ENCODE data around the gene TLCD2. TPM values are rescaled to one million over a fixed set of nuclear protein-coding genes. Genes with fewer than 3 reads are reported as not detected.
A peak's percentile ranks its signal among the peaks of the same experiment; 100 is the strongest.

Gene TLCD2
- total RNA-seq, 1 experiment from 2014 or later = 1.5 TPM

DNA sequence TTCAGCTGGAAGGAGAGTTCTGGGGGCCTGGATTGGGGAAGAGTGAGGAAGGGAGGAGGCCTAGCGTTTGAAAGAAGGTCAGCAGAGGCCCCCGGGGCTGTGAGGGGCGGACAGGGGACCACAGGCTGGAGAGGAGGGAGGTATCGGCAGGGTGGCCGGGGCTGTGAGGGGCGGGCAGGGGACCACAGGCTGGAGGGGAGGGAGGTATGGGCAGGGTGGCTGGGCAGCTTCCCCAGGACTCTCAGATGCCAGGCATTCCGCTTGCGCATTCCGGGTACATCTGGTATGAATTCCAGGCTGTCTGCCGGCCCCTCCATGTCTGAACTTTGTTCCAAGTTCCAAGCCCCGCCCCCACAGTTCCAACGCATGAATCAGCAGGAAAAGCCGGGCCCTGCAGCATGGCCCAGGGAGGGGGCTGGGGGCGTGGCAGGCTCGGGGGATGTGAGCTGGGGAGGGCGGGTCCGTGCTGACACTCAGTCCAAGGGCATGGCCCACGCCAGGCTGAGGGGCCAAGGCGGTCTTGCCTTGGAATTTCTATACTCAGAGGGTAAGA is 4.3 kb upstream of the TLCD2 start:
- H3K79me1 ChIP-seq (ENCODE audit: insufficient read depth, low read depth, low read length, poor library complexity, severe bottlenecking) = no peaks in the 10 kb centered on the region
- peaks cover 2% of the 10 kb centered on the region; the same call in 1 of the 2 replicates for H3K4me1 ChIP-seq (ENCODE audit: insufficient read depth, low read length)
- H4K5ac ChIP-seq (ENCODE audit: insufficient read length, low read depth, low read length) = no peak overlapping the region
- H2BK5ac ChIP-seq (ENCODE audit: insufficient read length, low read length) = no peak overlapping the region
- Mint-ChIP-seq H3K4me3 (peak overlapping the region; percentile 88 to 94), H3K36me3 (ENCODE audit: insufficient read depth in 1 of 3, low read depth in 3 of 3) (peaks cover 0 to 13% (median 2%) of the 10 kb centered on the region in 3 experiments; a peak in 3 of 7 replicates), H3K27me3 (ENCODE audit: low read depth) (no peaks in the 10 kb centered on the region; the same call in 1 of the 2 replicates), H3K9me3 (no peaks in the 10 kb centered on the region; a peak in 1 of 5 replicates), H3K4me1 (peaks cover 37 to 40% of the 10 kb centered on the region in 2 experiments), H3K27ac (peak overlapping the region; percentile 64 to 92 (median 72); a peak in 5 of 7 replicates)
- H3K4ac ChIP-seq (ENCODE audit: low read depth, low read length) = no peak overlapping the region
- H2BK12ac ChIP-seq (ENCODE audit: insufficient read length, low read depth, low read length) = no peak overlapping the region
- H3K27ac ChIP-seq (ENCODE audit: insufficient read length, low read depth, low read length) = no peak overlapping the region
- peaks cover 35% of the 10 kb centered on the region for H3K23me2 ChIP-seq (ENCODE audit: insufficient read length, low read depth, low read length, poor library complexity, severe bottlenecking)
- H4K20me1 ChIP-seq (ENCODE audit: control insufficient read depth, insufficient read depth, insufficient read length) = no peaks in the 10 kb centered on the region
- H4K8ac ChIP-seq (replicated peaks; ENCODE audit: insufficient read length, low read depth, low read length) = no peak overlapping the region
- H2BK20ac ChIP-seq (ENCODE audit: low read depth, low read length, poor library complexity, severe bottlenecking) = no peak overlapping the region
- peak overlapping the region; percentile 65 for H3K4me2 ChIP-seq (ENCODE audit: insufficient read depth, insufficient read length, low read length)
- H2AFZ ChIP-seq (ENCODE audit: low read length) = no peak overlapping the region
- H4K91ac ChIP-seq (ENCODE audit: insufficient read length, low read depth, low read length) = no peak overlapping the region
- no peak overlapping the region for H3K56ac ChIP-seq (ENCODE audit: insufficient read length, low read depth, low read length)
- peak; percentile 98 for DNase-seq
- no peak overlapping the region for H3K18ac ChIP-seq (ENCODE audit: insufficient read length, low read depth, low read length)
- no peak overlapping the region for H3K23ac ChIP-seq (ENCODE audit: insufficient read length, low read depth, low read length)
- H2BK120ac ChIP-seq (ENCODE audit: low read depth, low read length, poor library complexity, severe bottlenecking) = no peak overlapping the region
- no peak overlapping the region for H3T11ph ChIP-seq (ENCODE audit: low read length)
- no peaks in the 10 kb centered on the region for H3K79me2 ChIP-seq (ENCODE audit: insufficient read depth, low read length)
- H2AK5ac ChIP-seq (ENCODE audit: insufficient read length, low read length) = no peak overlapping the region
- H3K9ac ChIP-seq (ENCODE audit: extremely low read depth, insufficient read length, low read length) = no peak overlapping the region
- no peaks in the 10 kb centered on the region for H3K27me3 ChIP-seq (ENCODE audit: insufficient read depth, low read length)
- no peaks in the 10 kb centered on the region for H3K9me3 ChIP-seq (ENCODE audit: control insufficient read depth, low read depth, low read length)
- H2BK15ac ChIP-seq (ENCODE audit: low read depth, low read length) = no peak overlapping the region
- WGBS (ENCODE audit: extremely low coverage, insufficient read length, low lambda C conversion rate) = no CpG with 5 or more reads among the region's 19 CpGs
- TF ChIP-seq, protein P1, sequence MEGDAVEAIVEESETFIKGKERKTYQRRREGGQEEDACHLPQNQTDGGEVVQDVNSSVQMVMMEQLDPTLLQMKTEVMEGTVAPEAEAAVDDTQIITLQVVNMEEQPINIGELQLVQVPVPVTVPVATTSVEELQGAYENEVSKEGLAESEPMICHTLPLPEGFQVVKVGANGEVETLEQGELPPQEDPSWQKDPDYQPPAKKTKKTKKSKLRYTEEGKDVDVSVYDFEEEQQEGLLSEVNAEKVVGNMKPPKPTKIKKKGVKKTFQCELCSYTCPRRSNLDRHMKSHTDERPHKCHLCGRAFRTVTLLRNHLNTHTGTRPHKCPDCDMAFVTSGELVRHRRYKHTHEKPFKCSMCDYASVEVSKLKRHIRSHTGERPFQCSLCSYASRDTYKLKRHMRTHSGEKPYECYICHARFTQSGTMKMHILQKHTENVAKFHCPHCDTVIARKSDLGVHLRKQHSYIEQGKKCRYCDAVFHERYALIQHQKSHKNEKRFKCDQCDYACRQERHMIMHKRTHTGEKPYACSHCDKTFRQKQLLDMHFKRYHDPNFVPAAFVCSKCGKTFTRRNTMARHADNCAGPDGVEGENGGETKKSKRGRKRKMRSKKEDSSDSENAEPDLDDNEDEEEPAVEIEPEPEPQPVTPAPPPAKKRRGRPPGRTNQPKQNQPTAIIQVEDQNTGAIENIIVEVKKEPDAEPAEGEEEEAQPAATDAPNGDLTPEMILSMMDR (conservative IDR thresholded peaks at IDR 0.05) = no peak
- 0 out of 2 replicates have a peak overlapping the region, but pooled peaks have one; percentile 5 for H3K14ac ChIP-seq (ENCODE audit: insufficient read depth, low read length)

Measured in H9 (cell line).